Mammary microvascular endothelial cell (primary cell): ENCODE results near the gene NODAL. TPM values are rescaled to one million over a fixed set of nuclear protein-coding genes. Genes with fewer than 3 reads are reported as not detected.

Experiments used
- total RNA-seq: library from RNA; depleted of rRNA; stranded (reverse); fragments of >200 nt; gene quantifications from 2 replicates; pipeline ENCODE4 v1.2.3, GENCODE V29; 2015

The NODAL gene
- not detected in 2 replicates for total RNA-seq

DNA sequence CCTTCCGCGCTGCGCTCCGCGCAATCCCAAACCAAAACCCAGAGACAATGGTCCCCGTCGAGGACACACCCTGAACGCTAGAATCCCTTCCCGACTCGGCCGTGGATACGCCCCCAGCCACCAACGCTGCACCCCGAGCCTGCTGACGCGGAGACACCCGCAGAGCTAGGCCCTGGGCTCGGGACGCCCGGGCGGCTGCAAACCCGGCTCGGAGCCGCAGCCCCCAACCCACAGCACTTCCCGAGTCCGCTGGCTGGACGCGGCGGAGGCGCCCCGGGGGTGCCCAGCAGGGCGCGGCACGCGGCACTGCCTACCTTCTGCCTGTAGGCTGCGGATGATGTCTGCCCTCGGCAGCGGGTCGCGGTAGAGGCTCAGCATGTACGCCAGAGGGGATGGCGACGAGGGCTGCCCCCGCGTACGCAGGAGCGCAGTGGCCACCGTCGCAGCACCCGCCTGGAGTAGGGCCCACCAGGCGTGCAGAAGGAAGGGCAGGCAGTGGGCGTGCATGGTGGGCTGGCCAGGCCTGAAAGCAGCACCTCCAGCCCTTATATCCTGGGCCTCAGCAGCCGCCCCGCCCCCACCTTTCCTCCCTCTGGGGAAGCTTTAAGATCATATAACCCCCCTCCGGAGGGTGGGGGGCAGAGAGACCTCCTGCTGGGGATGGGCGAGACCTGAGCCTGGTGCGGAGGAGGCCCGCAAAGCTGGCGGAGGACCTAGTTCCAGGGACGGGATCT, at the start of gene NODAL:
Gene NODAL (minus strand): TSS at position 521 of the 734 bp plus-strand sequence. CDS start 14 bp downstream, at position 507.

DNA sequence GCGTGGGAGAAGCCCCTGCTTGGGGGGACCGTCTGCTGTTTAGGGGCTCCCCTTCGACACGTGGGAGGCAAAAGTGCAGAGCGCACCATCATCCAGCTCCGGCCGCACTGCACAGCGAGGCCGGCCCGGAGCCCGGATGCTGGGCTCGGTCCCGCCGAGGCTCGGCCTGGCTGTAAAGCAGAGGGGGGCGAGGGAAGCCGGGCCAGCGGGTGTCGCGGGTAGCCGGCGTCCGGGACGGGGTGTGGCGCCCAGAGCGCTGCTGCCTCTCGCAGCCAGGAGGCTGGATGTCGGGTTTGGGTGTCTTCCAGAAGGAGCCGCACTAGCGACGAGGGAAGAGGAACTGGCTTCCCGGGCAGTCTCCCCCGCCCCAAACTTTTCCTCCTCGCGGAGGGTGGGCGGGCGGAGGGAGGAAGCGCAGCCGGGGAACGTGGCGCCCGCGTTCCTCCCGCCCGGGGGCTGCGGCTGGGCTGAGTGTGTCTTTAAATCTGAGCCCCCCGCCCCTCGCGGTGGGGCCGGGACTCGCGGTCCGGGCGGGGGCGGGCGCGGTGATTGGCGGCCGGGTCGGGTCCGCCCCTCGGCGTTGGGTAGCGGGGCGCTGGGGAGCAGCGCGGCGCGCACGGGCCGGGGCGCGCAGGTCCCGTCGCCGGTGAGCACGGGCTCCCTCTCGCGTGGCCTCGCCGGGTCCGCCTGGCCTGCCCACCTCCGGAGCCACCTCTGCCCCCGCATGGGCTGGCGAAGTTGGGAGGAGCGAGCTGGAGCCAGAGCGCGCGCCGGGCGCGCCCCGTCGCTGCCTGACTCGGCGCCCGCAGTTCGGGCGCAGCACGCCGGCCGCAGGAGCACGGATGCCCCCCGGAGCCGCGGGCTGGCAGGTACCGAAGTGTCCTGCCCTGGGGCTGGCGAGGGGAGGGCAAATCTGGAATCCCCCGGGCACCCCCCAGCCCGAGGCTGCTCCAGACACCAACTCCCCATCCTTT, 37.0 kb upstream of the NODAL start, which contains the start of gene PALD1:
Gene PALD1 (plus strand): TSS at position 577 of the 974 bp plus-strand sequence. CDS start 47,185 bp downstream, outside the sequence.

DNA sequence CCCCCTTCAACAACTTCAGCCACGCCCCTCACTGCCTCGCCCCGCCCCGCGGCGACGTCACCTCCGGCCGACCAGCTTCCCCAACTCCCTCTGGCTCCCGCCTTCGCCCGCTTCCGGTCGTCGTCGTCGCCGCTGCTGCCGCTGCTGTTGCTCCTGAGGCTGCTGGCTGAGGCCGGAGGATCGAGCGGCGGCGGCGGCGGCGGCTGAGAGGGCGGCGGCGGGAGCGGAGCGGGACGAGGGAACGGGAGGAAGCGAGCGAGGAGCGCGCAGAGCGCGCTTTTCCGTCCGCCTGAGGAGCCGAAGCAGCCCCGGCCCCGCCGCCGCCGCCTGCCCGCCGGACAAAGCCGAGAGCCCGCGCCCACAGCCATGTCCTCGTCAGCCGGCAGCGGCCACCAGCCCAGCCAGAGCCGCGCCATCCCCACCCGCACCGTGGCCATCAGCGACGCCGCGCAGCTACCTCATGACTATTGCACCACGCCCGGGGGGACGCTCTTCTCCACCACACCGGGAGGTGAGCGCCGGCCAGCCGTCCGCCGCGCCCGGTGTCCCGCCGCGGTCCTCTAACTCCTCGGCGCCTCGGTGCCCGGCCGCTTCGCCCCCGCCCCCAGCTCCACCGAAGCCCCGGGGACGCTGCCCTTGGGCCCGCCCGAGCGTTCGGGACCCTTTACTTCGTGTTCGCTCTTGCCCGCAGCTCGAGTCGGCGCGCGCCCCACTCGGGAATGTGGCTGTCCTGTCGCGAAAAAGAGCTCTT, 37.3 kb downstream of the NODAL start, which contains the start of gene EIF4EBP2:
Gene EIF4EBP2 (plus strand): TSS at position 110 of the 751 bp plus-strand sequence. CDS start 257 bp downstream, at position 367.

Other genes with a start within 250 kb of the NODAL start
- 195 and 198 TPM in 2 replicates for gene PPA1, start 208.3 kb downstream of the NODAL start, total RNA-seq
- gene NPFFR1, start 157.7 kb downstream of the NODAL start, total RNA-seq: not detected in 2 replicates
- gene LRRC20, start 59.1 kb downstream of the NODAL start, total RNA-seq: 7.7 and 13.9 TPM in 2 replicates
- gene EIF4EBP2, start 37.5 kb downstream of the NODAL start, total RNA-seq: 20.7 and 21.8 TPM in 2 replicates
- 31.8 and 32.5 TPM in 2 replicates for gene PALD1, start 37.1 kb upstream of the NODAL start, total RNA-seq
- gene PRF1, start 161.1 kb upstream of the NODAL start, total RNA-seq: not detected in 2 replicates
- gene ADAMTS14, start 230.8 kb upstream of the NODAL start, total RNA-seq: not detected in 2 replicates